Activated naive CD4-positive, alpha-beta T cell treated with Interleukin-2 at 50 U/mL for 16 hours (primary cell): Measurements from ENCODE around the gene EFNA2.

Experiments used
- DNase-seq: peaks from one replicate; pipeline ENCODE4 v3.0.0-alpha.2; 2020

The EFNA2 gene

GRCh38 chr19:1272423-1273262 is 13.0 kb upstream of the EFNA2 start:
- no peak for DNase-seq

GRCh38 chr19:1273263-1274041 is 12.2 kb upstream of the EFNA2 start:
- no peak for DNase-seq

- DNase-seq, result no peak
Measured at GRCh38 chr19:1274081-1274851, 11.4 kb upstream of the EFNA2 start.

- DNase-seq, result no peak
Measured at GRCh38 chr19:1274852-1275259, 10.8 kb upstream of the EFNA2 start.

GRCh38 chr19:1275260-1275975 is 10.3 kb upstream of the EFNA2 start, which contains the start of gene FAM174C:
Gene FAM174C, plus strand, starts transcription at chr19:1275530. Its CDS starts 20 bp downstream, at chr19:1275550.
- peak; percentile 95 for DNase-seq

GRCh38 chr19:1275976-1276627 is 9.6 kb upstream of the EFNA2 start:
- DNase-seq, result no peak

- DNase-seq, result peak; percentile 34
Measured at GRCh38 chr19:1276628-1277022, 9.0 kb upstream of the EFNA2 start.

GRCh38 chr19:1277061-1277460 is 8.6 kb upstream of the EFNA2 start:
- no peak for DNase-seq

- no peak for DNase-seq
Measured at GRCh38 chr19:1278074-1278473, 7.6 kb upstream of the EFNA2 start.

- DNase-seq, result no peak
Measured at GRCh38 chr19:1278713-1279660, 6.7 kb upstream of the EFNA2 start.

GRCh38 chr19:1279782-1280341 is 5.8 kb upstream of the EFNA2 start:
- peak; percentile 80 for DNase-seq

- DNase-seq, result no peak
Measured at GRCh38 chr19:1280636-1281568, 4.8 kb upstream of the EFNA2 start.

- no peak for DNase-seq
Measured at GRCh38 chr19:1281569-1282287, 3.9 kb upstream of the EFNA2 start.

GRCh38 chr19:1282588-1283206 is 3.0 kb upstream of the EFNA2 start:
- no peak for DNase-seq

- DNase-seq, result no peak
Measured at GRCh38 chr19:1283207-1283916, 2.3 kb upstream of the EFNA2 start.

GRCh38 chr19:1283917-1284292 is 1.8 kb upstream of the EFNA2 start:
- DNase-seq, result no peak

- DNase-seq, result no peak
Measured at GRCh38 chr19:1284293-1284978, 1.2 kb upstream of the EFNA2 start.
